Lower leg skin (tissue), 3 donors: Measurements from ENCODE around the gene ZNHIT1.

Source experiments
- CTCF ChIP-seq, 3 donors: fragments of 450-650 bp; IDR thresholded peaks; one replicate each; pipeline ENCODE4 v1.5.1; 2016; ENCODE audit warnings: antibody characterized with exemption in 3 of 3, mild to moderate bottlenecking in 3 of 3, moderate library complexity in 2 of 3
- POLR2A ChIP-seq, 2 donors: fragments of 450-650 bp; IDR thresholded peaks; one replicate each; pipeline ENCODE4 v1.6.1; 2016 to 2017; ENCODE audit warnings: antibody characterized with exemption in 2 of 2, mild to moderate bottlenecking in 1 of 2, moderate library complexity in 1 of 2

DNA sequence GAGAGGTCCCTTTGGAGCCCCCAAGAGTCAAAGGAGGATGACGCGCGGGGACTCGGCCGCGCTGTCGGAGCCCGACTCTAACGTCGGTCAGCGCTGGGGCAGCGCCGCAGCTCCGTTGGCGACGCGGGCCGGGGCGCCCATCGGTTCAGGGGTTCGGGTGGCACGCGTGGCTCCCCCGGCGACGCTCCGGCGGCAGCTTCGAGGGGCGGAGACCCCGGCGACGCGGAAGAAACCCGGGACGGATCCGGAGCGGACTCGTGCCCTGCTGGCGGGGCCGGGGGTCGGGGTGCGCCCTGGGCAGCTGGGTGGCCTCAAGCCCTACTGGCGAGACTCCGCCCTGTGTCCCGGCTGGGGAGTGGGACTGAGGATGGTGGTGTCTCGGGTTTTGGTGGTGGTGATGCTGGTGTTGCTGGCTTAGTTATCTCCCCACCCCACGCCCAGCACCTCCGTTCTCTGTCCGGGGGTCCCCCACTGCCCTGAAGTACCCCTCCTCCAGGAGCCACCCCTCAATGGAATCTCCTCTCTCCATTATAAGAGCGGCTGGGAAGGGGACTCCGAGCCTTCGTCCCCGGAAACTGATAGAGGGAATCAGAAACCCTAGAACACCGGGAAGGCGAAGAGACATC, 37.7 kb upstream of the ZNHIT1 start, which contains the start of gene NAT16:
- TF ChIP-seq CTCF (IDR thresholded peaks at IDR 0.05) (no peak), POLR2A (IDR thresholded peaks at IDR 0.05) (no peak)
